ENCODE measurements around the gene DTNB. TPM values are rescaled to one million over a fixed set of nuclear protein-coding genes. Genes with fewer than 3 reads are reported as not detected.
"Not testable (repeated sequence)": the region's sequence is repeated elsewhere in the genome, so short reads cannot be mapped to it uniquely, and the experiment has no call there.

The DTNB gene
- total and polyA plus RNA-seq, 10 of the 15 experiments (the other 5 are each of a cell fraction or from before 2014, with no cell fraction given), result 4.5 to 30.6 (median 11.9) TPM

- no peak overlapping the region for H3K4me3 ChIP-seq
- ChIA-PET RAD21 (ENCODE audit: unreplicated experiment) (no interaction called here), SMC1A (ENCODE audit: uncharacterized antibody, unreplicated experiment) (no interaction called here), POLR2A (no interaction called here), CTCF (no interaction called here)
- in situ Hi-C loops (cut with MboI) (no loop called here), intact Hi-C loops (cut with micrococcal nuclease; ENCODE audit: unreplicated experiment) (no loop called here)
- no TSS peak for BruUV-seq (replicated peaks)
- H3K79me2 ChIP-seq (ENCODE audit: control insufficient read depth, insufficient read depth, low read length), result no peaks in the 10 kb centered on the region
- H3K4me1 ChIP-seq (ENCODE audit: control insufficient read depth, insufficient read depth, low read length), result no peaks in the 10 kb centered on the region
- no peaks in the 10 kb centered on the region for H4K20me1 ChIP-seq (ENCODE audit: control insufficient read depth, insufficient read depth)
- no peak overlapping the region for H3K4me2 ChIP-seq (ENCODE audit: control insufficient read depth, insufficient read depth)
- TF ChIP-seq PAX8 (IDR thresholded peaks at IDR 0.05), result no peak
- no peak for TF ChIP-seq CTCF (IDR thresholded peaks at IDR 0.05 in 2 of 3, conservative IDR thresholded peaks at IDR 0.05 in 1 of 3; ENCODE audit: control insufficient read depth in 2 of 3, extremely low read depth in 1 of 3, insufficient read depth in 1 of 3, low read depth in 3 of 3, low read length in 3 of 3)
- no peak for TF ChIP-seq CEBPZ (IDR thresholded peaks at IDR 0.05; ENCODE audit: low read depth, low read length)
- no peak for TF ChIP-seq KAT2A (conservative IDR thresholded peaks at IDR 0.05; ENCODE audit: control insufficient read depth, low read depth, low read length)
- TF ChIP-seq TCF12 (IDR thresholded peaks at IDR 0.05; ENCODE audit: low read depth, low read length), result no peak
- TF ChIP-seq ELK1 (IDR thresholded peaks at IDR 0.05; ENCODE audit: low read depth, low read length), result no peak
- no peak for TF ChIP-seq MEF2A (IDR thresholded peaks at IDR 0.05; ENCODE audit: insufficient read depth, low read depth, low read length)
- no peaks in the 10 kb centered on the region; the same call in 2 of the 3 replicates for H3K9me3 ChIP-seq (replicated peaks; ENCODE audit: control insufficient read depth, insufficient read depth, low read length)
- H3K36me3 ChIP-seq (ENCODE audit: control insufficient read depth in 2 of 2, insufficient read depth in 2 of 2, low read length in 1 of 2), result no peaks in the 10 kb centered on the region
- H2AFZ ChIP-seq (ENCODE audit: control insufficient read depth, low read depth, low read length), result no peak overlapping the region
- ATAC-seq (no peak), FAIRE-seq (no peak), DNase-seq (ENCODE audit: low read depth, low spot score) (no peak)
- WGBS (ENCODE audit: insufficient coverage, insufficient replicate concordance, low lambda C conversion rate, missing lambda C conversion rate), result 96% methylated on average over 26 of the region's 26 CpGs
- H3K27me3 ChIP-seq (replicated peaks in 1 of 2; ENCODE audit: control insufficient read depth in 2 of 2, insufficient read depth in 2 of 2, low read length in 1 of 2), result no peaks in the 10 kb centered on the region
- no peak overlapping the region for H3K27ac ChIP-seq (ENCODE audit: control insufficient read depth, insufficient read depth)
- H3K9ac ChIP-seq (ENCODE audit: control insufficient read depth, insufficient read depth, low read length), result no peak overlapping the region
Observed at GRCh38 chr2:25534455-25534854, 138.9 kb downstream of the DTNB start.

- 94% methylated on average over 5 of the region's 5 CpGs for WGBS (ENCODE audit: insufficient coverage, insufficient replicate concordance, low lambda C conversion rate, missing lambda C conversion rate)
- RAD21 ChIA-PET (ENCODE audit: unreplicated experiment); intact Hi-C loops (cut with micrococcal nuclease; ENCODE audit: unreplicated experiment); H3K4me2 ChIP-seq (ENCODE audit: control insufficient read depth, insufficient read depth); DNase-seq (ENCODE audit: low read depth, low spot score); SMC1A ChIA-PET (ENCODE audit: uncharacterized antibody, unreplicated experiment); H3K4me3 ChIP-seq; H2AFZ ChIP-seq (ENCODE audit: control insufficient read depth, low read depth, low read length); H4K20me1 ChIP-seq (ENCODE audit: control insufficient read depth, insufficient read depth); in situ Hi-C loops (cut with MboI); FAIRE-seq; H3K27ac ChIP-seq (ENCODE audit: control insufficient read depth, insufficient read depth); H3K4me1 ChIP-seq (ENCODE audit: control insufficient read depth, insufficient read depth, low read length); H3K36me3 ChIP-seq (ENCODE audit: control insufficient read depth in 2 of 2, insufficient read depth in 2 of 2, low read length in 1 of 2); ATAC-seq; H3K79me2 ChIP-seq (ENCODE audit: control insufficient read depth, insufficient read depth, low read length); H3K9me3 ChIP-seq (replicated peaks; ENCODE audit: control insufficient read depth, insufficient read depth, low read length); H3K9ac ChIP-seq (ENCODE audit: control insufficient read depth, insufficient read depth, low read length); H3K27me3 ChIP-seq (replicated peaks in 1 of 2; ENCODE audit: control insufficient read depth in 2 of 2, insufficient read depth in 2 of 2, low read length in 1 of 2); POLR2A ChIA-PET; BruUV-seq (replicated peaks): not testable (repeated sequence)
- CTCF ChIA-PET, result interaction anchor here (1.0 kb wide), 1 partner anchor 132 kb away, joined by 3 read pairs; no protein-coding TSS in a partner anchor
Observed at GRCh38 chr2:25533771-25534170, 139.6 kb downstream of the DTNB start.

Data from GM12878 (cell line).